Measurements from ENCODE around the gene ZNF783. TPM values are rescaled to one million over a fixed set of nuclear protein-coding genes. Genes with fewer than 3 reads are reported as not detected.

ZNF783 gene
- total and polyA plus RNA-seq, 9 of the 15 experiments (the other 6 are each of a cell fraction or from before 2014, with no cell fraction given) = 0.66 to 11.2 (median 5.4) TPM

GRCh38 chr7:149280151-149280550 lies 18.2 kb downstream of the ZNF783 start:
- Histone ChIP-seq H3K27me3 (ENCODE audit: control insufficient read depth in 2 of 2, insufficient read depth in 2 of 2, low read length in 2 of 2) (peaks cover 41 to 72% of the 10 kb centered on the region in 2 experiments), H3K4me1 (replicated peaks in 1 of 2; ENCODE audit: control insufficient read depth in 2 of 2, insufficient read depth in 2 of 2, low read length in 2 of 2) (peaks cover 0 to 19% of the 10 kb centered on the region in 2 experiments; a peak in 2 of 5 replicates), H3K27ac (ENCODE audit: extremely low read depth, low read depth, low read length) (no peak overlapping the region), H3K9ac (ENCODE audit: insufficient read depth in 1 of 2, low read depth in 2 of 2, low read length in 2 of 2) (no peak overlapping the region), H3K9me3 (replicated peaks; ENCODE audit: control insufficient read depth, insufficient read depth, low read depth, low read length) (no peaks in the 10 kb centered on the region), H2AFZ (ENCODE audit: low read depth, low read length) (no peak overlapping the region), H3K79me2 (ENCODE audit: control insufficient read depth, insufficient read depth, low read length) (no peaks in the 10 kb centered on the region), H3K4me2 (ENCODE audit: insufficient read depth, low read length) (no peak overlapping the region), H3K4me3 (no peak overlapping the region), H3K36me3 (ENCODE audit: control insufficient read depth, insufficient read depth, low read length) (peaks cover 8% of the 10 kb centered on the region; the same call in 1 of the 3 replicates), H3K9me1 (ENCODE audit: control insufficient read depth, insufficient read depth, low read length) (no peaks in the 10 kb centered on the region), H4K20me1 (replicated peaks; ENCODE audit: control insufficient read depth, insufficient read depth, low read length) (peaks cover 13% of the 10 kb centered on the region)
- in situ Hi-C loops (cut with MboI) (no loop called here), intact Hi-C loops (cut with micrococcal nuclease) (no loop called here)
- FAIRE-seq (no peak), ATAC-seq (no peak), DNase-seq (ENCODE audit: extremely low read depth in 1 of 4, low spot score in 3 of 4) (no peak)
- ChIA-PET CTCF (ENCODE audit: low intra/inter-chr PET ratio) (no interaction called here), POLR2A (no interaction called here)
- TF ChIP-seq RAD21 (CRISPR knock-in tag; conservative IDR thresholded peaks at IDR 0.05 in 1 of 2, IDR thresholded peaks at IDR 0.05 in 1 of 2) (no peak), ZNF707 (CRISPR knock-in tag; conservative IDR thresholded peaks at IDR 0.05) (no peak), HDAC2 (IDR thresholded peaks at IDR 0.05) (no peak), BRF1 (IDR thresholded peaks at IDR 0.05; ENCODE audit: borderline replicate concordance, extremely low read depth, insufficient read length) (no peak), ZNF354B (CRISPR knock-in tag; IDR thresholded peaks at IDR 0.05) (no peak), RBBP5 (IDR thresholded peaks at IDR 0.05; ENCODE audit: borderline replicate concordance, insufficient read depth, low read length, poor library complexity, severe bottlenecking) (no peak), ZC3H11A (IDR thresholded peaks at IDR 0.05; ENCODE audit: low read depth, low read length) (no peak), SETDB1 (IDR thresholded peaks at IDR 0.05; ENCODE audit: low read length) (no peak), CXXC5 (CRISPR knock-in tag; IDR thresholded peaks at IDR 0.05) (no peak), THRA (IDR thresholded peaks at IDR 0.05) (no peak), ATF1 (CRISPR knock-in tag; IDR thresholded peaks at IDR 0.05) (no peak), ATF1 (tag; IDR thresholded peaks at IDR 0.05) (no peak), ELK1 (CRISPR knock-in tag; IDR thresholded peaks at IDR 0.05) (no peak), RFX1 (IDR thresholded peaks at IDR 0.05) (no peak), XRCC4 (IDR thresholded peaks at IDR 0.05; ENCODE audit: extremely low read depth, insufficient read depth, insufficient read length) (no peak), MTA2 (IDR thresholded peaks at IDR 0.05; ENCODE audit: low read depth) (no peak), DNMT1 (IDR thresholded peaks at IDR 0.05) (no peak), NR4A1 (CRISPR knock-in tag; IDR thresholded peaks at IDR 0.05) (no peak), NR4A1 (tag; IDR thresholded peaks at IDR 0.05) (no peak), CBFA2T3 (IDR thresholded peaks at IDR 0.05) (no peak)
- WGBS (ENCODE audit: insufficient coverage, low coverage, missing lambda C conversion rate) = 20% methylated on average over 5 of the region's 9 CpGs
- BruUV-seq (replicated peaks) = no TSS peak
